Suppressor macrophage treated with lipopolysaccharide for 1 hour (primary cell): ENCODE data around the gene ARID1B.
A peak's percentile ranks its signal among the peaks of the same experiment; 100 is the strongest.

Experiments used
- DNase-seq, 3 donors: peaks; one replicate each; pipeline ENCODE4 v3.0.0-alpha.2; 2020 to 2022

ARID1B gene

DNA sequence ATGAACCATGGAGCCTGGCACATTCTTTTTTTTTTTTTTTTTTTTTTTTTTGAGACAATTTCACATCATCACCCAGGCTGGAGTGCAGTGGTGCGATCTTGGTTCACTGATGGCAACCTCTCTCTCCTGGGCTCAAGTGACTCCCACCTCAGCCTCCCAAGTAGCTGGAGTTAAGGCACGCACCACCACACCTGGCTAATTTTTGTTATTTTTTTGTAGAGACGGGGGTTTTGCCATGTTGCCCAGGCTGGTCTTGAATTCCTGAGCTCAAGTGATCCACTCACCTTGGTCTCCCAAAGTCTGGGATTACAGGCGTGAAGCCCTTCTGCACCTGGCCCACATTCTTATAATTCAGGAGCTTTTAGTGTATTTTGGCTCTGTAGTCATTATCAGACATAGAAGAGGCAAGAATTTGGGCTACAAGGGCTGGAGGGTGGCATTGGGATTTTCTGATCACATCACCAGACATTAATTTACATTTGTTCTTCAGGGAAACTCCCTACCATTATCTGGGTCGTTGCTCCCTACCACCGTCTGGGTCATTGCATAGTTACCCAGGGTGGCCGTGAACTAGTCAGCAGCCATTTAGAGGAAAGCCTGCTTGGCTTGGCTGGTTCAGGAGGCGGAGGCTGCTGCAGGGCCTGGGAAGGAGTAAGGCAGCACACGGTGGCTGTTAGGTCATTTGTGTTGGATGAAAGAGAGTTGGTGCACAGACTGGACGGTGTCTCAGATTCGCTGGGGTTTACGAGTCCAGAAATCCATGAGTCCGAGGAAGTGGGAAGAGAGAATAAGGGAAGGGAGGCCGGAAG, 17.6 kb downstream of the ARID1B start:
- DNase-seq = peak; percentile 60 to 78 (median 65)

DNA sequence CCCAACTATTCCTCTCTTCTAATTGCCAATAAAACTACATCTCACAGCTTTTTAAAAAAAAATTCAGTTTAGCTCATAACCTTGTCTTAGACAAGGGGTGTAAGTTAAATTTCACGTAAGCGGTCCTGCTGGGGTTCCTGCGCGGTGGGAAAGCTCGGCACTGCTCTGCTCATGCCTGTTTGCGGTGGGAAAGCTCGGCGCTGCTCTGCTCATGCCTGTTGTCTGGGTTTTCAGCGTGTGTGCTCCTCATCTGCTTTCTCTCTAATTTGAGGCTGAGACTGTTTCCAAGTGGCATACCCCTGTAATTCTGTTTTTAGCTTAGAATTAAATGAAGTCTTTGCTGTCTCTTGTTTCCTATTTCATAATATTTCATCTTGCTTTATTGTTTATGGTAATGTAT, 18.6 kb downstream of the ARID1B start:
- no peak for DNase-seq

DNA sequence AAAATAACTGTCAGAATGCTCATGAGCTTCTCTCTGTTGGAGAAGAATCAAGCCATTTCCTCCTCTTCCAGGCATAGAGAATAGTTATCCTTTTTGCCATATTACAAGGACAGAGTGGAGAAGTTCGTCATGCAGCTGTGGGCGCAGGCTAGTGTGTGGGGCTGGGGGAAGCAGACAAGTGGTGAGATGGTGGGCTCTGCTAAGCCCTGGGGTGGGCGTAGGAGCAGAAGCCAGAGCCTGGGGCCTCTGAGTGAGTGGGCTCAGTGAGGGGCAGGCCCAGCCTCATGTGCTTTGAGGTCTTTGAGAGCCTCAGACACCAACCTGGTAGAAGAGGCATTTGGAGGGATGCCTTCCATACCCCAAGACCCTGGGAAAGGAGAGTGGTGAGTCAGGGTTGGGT, 19.4 kb downstream of the ARID1B start:
- DNase-seq = no peak

DNA sequence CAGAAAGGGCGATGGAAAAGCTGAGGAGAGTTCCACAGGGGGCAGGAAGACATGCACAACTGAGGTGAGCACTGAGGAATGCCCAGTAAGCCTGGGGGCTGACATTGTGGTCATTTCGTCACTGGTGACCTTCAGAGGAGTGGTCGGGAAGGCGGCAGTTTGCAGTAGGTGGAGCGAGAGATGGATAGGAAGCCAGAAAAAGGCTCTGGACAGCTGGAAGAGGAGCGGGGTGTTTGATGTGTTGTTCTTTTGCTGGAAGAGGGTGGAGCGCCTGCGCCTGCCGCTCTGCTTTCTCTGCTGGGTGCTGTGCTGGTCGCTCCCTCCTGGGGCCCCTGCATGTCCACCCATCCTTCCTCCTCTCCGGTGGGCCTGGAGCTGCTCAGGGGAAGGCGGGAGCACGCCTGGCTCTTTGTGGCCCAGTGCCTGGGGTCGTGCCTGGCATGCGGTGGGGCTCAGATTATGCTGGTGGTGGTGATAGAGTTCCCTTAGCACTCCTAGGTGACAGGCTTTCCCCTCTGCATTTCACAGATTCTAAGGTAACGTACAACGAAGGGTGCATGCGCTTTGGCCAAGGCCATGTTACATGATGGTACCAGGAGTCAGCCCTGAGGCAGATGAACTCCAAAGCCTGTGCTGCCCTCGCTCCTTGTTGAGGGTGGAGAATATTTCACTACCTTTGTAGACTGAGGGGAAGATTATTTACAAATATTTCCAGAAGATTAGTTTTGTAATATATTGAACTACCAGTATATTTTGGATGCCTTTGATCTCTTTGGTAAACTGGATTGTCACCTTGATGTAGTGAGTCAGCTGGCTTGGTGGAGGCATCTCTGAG, 20.9 kb downstream of the ARID1B start:
- no peak for DNase-seq

DNA sequence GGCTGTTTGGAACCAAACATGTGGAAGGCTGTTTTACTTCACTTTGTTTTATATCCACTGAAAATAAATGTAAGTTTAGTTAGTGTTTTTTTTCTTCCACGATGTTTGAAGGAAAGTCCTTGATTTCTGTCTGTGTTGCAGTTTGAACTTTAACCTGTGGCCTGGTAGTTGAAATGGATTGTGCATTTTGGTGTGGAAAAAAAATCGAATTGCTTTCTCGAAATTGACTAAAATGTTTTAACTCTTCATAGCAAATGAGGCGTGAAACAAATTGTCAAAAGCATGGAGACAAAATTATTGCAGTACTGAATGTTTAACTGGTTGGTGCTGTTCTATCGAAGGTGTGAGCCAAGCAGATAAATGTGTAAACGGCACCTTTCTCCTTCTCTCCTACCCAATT, 24.5 kb downstream of the ARID1B start:
- DNase-seq = no peak

DNA sequence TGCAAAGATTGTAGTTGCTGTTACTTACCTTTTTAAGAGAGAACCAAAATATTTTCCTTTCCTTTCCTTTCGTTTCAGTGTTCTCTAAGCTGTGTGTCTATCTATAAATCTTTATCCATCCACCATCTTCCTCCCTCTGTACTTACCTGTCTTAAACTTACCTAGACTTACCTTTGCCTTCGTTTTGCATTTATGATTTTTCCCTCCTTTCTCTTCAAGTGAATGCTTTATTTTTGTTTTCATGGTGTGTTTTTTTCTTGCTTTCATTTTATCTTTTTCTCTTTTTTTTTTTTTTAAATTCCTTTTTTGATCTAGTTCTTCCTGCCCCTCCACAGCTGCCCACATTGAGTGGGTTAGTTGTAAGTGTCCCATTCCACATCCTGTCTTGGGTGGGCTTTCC, 26.2 kb downstream of the ARID1B start:
- no peak for DNase-seq

DNA sequence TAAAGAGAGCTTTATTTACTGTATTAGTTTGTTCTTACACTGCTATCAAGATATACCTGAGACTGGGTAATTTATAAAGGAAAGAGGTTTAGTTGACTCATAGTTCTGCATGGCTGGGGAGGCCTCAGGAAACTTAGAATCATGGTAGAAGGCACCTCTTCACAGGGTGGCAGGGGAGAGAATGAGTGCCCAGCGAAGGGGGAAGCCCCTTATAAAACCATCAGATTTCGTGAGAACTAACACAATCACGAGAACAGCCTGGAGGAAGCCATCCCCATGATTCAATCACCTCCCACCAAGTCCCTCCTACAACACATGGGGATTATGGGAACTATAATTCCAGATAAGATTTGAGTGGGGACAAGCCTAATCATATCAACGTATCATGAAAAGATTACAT, 27.2 kb downstream of the ARID1B start:
- no peak for DNase-seq

DNA sequence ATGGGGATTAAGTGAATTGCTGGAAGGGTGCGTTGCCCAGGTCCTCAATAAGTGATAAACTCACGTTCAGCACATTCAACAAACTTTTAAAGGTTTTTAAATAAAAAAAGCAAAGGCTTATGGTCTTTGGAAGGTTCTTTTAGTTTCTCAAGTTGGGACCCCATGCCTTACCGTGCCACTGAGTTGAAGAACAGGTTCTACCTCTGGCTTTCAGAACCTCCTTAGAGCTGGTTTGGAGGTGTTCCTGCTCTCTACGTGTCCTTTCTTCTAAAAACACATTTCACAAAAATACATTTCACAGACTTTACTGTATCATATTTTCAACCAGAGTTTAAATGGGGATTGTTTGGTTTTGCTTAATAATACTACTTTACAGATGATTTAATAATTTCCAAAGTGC, 29.0 kb downstream of the ARID1B start:
- no peak for DNase-seq

DNA sequence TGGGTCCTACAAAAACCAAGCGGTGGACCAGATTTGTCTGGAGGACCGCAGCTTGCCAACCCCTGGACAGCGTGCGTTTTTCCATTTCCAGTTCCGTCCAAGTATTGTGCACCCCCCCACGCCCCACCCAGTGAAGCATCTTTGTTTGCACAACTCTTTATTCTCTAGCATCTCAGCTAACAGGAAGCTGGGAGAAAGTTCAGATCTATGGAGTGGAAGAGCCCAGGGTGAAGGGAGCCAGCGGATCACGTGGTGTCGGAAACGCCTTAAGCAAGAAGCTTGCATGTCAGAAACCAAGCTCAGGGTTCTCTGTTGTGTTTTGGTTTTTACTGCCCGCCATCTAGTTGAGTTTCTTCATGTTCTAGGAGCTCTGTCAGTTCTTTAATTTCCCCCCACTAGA, 29.9 kb downstream of the ARID1B start:
- DNase-seq = peak in 1 of 3 donors; percentile 15

DNA sequence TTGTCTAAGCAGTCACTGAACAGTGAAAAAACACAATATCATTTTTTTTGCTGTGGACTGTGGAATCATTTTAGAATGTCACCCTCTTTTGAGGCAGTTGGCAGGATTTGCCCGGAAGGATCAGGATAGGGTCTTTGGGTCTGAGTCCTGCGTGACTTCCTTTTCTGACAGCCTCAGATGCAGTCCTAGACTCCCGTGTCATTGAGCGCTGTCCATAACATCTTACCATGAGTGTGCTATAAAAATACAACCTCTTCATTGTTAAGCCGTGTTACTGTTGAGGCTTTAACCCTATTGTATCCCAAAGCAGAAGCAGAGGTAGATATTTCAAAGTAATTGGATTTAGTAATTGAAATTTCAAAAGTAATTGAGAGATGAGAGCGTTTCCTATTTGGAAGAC, 30.6 kb downstream of the ARID1B start:
- DNase-seq = peak in 2 of 3 donors; percentile 9 to 18

DNA sequence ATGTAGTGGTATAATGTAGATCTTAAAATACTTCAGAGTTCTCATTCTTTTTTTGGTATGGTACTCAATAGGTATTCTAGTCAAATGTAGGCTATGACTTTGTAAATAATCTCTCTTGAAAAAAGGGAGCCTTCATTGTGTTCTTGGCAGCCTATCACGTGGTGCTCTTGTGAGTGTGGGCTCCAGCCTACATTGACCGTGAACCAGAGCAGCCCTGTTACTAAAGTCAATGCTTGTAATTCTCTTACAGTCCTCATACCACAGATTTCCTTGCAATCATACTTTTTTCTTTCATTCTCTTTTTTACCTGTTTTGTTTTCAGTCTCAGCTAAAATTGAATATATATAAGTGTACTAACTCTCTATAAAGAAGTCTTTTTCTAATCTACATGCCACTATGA, 31.1 kb downstream of the ARID1B start:
- peak in 1 of 3 donors; percentile 11 for DNase-seq

DNA sequence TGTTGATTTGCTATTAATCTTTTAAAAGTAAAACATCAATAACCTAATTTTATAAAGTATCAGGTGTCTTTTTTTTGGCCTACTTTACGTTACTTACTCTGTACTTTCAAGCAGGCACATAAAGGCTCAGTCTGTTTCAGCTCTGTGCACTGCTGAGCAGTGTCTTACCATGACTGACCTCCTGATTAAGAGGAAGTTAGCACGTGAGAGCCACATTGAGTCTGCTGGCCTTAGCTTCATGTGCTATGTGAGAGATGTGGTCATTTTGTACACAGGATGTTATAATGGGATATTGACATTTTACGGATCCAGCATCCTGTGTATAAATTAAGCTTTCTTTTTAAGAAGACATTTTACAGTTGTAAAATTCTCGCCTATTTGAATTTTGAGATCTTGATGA, 31.9 kb downstream of the ARID1B start:
- peak; percentile 74 to 83 (median 83) for DNase-seq

DNA sequence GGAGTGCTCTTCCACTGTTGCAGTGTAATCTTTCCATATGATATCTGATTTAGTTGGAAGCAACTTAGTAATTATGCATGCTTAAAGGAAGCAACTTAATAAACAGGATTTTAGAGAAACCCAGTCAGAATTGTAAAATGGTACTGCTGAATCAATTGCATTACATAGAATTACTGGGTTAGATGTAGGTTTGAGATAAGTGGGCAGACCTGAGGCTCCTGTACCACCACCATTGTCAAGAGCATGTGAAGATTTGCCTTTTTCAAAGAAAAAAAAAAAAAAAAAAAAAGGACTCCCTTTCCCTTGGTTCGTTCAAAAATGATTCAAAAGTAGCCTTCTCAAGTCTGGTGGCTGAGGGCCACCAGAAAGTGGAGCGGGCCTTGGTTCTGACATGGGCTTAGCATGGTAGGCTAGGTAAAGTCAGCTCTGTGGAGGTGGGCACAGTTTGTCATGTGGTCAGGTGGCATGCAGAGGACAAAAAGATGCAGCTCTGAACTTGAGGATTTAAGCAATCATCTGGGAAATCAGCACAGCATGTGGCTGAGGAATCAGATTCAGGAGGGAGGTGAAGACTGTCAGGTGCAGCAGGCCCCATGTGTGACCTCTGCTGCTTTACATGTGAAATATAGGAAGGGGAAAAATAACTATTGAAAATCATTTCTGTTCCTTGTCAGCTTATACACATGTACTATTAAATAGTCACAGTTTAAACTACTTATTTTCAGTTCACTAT, 32.4 kb downstream of the ARID1B start:
- no peak for DNase-seq

DNA sequence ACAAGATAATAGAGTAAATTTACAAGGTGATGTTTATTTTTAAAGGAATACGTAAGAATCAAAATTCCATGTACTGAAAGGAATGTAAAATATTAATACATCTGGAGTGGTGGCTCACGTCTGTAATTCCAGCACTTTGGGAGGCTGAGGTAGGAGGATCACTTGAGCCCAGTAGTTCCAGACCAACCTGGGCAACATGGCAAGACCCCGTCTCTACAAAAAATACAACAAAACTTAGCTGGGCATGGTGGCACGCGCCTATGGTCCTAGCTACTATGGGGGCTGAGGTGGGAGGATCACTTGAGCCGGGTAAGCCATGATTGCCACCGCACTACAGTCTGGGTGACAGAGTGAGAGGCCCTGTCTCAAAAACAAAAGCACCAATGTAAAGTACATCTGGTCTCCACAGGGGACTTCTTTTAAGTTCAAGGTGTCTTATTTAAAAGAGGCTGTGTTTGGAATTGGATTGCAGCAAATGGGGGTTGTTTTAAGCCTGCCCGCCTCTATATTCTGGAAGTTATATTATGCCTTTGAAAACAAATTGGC, 36.9 kb downstream of the ARID1B start:
- DNase-seq = no peak

DNA sequence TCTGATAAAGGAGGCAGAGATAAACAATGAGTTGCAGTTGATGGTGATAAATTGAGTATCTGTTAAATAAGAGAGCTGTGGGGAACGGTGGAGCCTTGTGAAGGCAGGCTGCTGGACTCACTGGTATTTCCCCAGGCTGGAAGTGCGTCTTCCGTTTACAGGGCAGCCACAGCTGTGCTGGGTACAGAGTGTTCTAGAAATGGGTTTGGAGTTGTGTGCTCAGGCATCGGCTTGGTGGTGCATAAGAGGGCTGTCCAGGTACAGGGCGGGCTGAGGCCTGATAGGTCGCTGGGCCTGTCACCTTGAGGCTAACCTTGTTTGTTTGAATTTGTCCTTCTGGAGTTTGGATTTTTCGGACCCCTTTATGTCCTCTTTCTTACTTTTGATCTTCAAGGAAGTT, 39.3 kb downstream of the ARID1B start:
- DNase-seq = peak; percentile 43 to 50 (median 49)

DNA sequence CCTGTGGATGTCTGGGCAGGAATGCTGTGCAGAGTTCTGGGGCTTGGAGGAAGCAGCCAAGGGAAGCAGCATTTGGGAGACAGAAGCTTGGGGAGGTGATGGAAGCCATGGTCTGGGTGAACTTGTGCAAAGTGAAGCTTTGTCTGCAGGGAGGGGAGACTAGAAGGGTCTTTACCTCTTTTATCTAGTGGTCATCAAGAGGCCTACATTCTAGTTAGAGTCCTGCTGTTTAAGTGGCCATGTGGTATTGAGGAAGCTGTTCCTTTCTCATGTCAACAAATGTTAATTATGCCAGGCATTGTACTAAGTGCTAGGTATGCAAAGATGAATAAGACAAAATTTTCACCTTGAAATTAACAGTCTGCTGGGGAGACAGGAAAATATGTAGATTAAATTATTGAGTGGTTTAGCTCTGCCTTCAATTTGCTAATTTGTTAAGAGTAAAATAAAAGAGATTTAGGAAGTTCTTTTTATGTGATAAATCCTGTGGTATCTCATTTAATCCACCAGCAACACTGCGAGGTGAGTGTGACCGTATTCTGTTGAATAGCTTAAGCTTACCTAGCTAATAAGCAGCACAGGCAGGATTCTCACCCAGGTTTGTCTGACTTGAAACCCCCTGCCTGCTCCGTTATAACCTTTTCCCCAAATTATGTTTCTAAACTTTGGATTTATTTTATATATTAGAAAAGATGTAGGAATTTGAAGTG, 43.1 kb downstream of the ARID1B start:
- no peak for DNase-seq

DNA sequence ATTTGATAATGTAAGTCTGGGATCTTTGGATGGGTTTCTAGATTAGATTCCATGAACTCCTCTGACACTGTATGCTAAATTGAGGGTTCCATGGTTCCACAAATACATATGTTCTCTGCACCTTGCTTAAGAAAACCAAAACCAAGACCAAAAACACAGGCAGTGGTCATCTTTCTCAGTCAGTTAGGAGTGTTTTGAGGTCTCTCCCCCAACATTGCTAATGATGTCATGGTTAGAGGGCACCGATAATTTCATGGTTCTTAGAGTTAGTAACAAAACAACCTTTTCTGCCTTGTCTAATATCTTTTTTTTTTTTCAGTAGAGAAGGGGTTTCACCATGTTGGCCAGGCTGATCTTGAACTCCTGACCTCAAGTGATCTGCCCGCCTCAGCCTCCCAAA, 44.5 kb downstream of the ARID1B start:
- no peak for DNase-seq

DNA sequence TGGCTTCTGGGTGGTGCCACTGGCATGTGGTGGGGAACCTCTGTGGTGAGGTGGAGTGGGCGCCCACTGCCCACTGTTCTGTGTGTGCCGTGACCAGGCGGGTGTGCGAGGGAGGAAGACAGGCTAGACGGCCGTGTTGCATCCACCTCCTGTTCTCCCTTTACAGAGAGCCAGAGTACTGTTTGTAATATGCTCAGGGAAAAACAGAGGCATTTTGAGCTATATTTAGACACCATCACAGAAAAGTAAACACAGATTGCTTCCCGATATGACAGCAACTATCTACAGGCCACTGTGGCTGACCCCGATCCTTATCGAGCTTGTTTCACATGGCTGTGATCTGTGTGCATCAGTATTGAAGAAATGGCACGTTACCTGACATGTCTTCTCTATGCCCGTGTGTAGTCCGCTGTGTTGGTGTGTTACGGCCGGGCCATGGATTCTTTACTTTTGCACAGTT, 45.6 kb downstream of the ARID1B start:
- DNase-seq = no peak

DNA sequence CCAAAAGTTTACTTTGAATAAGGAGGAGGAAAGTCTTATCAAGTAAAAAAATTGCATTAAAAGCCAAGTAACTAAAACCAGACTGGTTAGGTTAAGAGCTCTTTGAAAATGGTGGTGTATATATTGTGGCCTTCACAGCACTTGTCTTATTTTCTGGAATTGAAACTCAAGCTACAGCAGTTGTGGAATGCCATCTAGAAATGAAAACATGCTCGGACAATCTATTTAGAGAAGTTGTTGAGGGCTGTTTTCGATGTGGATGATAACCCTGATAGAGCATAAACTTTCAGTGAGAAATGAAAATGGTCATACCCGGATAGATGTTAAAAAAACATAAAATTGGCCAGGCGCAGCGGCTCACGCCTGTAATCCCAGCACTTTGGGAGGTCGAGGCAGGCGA, 47.0 kb downstream of the ARID1B start:
- no peak for DNase-seq

DNA sequence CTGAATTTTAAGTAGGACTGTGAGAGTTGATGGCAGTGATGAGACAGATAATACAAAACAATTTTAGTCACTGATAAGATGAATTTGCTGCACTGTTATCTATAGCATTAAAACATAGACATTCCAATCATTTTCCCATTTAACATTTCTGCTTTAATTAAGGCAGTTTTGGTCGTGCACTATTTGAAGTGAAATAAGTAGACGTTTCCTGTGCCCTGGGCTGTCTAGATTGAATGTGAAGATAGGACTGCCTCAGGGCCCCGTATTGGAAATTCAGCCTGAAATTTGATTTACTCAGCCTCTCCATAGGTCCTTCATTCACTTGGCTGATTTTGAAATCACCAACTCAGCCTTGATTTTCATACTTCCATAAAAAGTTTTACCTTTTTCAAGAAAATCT, 48.3 kb downstream of the ARID1B start:
- DNase-seq = no peak

DNA sequence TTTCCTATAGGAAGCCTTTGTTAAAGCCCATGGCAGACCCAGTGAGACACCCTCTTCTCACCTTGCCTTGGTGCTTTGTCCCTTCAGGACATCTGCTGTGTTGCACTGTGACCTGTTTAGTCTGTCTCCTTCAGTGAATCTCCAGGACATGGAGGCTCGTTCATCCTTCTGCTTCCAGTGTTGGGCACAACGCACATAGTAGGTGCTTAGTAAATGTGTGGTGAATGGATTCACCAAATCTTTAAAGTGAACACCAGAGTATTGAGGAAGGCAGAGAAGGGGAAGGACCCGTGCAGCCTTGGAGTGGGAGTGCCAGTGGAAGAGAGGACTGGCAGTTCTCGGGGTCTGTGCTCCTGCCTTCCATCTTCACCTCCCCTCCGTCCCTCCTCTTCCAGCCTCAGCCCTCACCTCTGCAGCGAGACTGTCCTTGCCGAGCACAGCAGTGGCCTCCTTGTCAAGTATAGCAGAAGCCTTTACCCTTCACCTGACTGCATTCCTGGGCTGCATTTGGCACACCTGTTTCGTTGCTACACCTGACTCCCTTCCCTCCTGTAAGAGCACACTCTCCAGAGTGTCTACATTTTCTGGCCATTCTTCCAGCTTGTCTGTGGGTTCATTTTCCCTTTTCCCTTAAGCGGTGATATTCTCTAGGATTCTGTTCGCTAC, 49.2 kb downstream of the ARID1B start:
- DNase-seq = no peak

DNA sequence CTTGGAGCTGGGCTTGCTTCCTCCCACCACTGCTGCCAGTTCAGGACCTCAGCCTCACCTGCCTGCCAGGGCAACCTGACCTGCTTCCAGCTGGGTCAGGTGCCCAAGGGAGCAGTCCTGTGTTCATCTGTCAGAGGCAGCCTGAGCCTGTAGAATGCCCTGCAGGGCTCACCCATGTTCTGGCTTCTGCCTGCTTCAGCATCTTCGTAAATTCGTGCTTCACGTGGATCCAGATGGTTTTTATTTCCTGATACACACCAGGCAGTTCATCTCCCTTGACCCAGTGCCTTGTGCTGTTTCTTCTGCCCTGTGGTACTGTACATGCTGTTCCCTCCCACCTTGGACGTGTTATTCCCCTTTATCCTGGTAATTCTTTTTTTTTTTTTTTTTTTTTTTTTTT, 50.2 kb downstream of the ARID1B start:
- no peak for DNase-seq
